Activated naive CD4-positive, alpha-beta T cell treated with anti-CD3 and anti-CD28 coated beads, Interleukin-2, amount 50 U/mL, for 72 hours (primary cell): ENCODE data around the gene OR2F2. TPM values are rescaled to one million over a fixed set of nuclear protein-coding genes. Genes with fewer than 3 reads are reported as not detected.
A peak's percentile ranks its signal among the peaks of the same experiment; 100 is the strongest.

ENCODE experiments used
- ATAC-seq, 2 donors: fragments of 150-1000 bp; cut with Tn5 transposase; 2 replicates each; pipeline ENCODE4 v1.10.0; 2021; ENCODE audit warnings: mild to moderate bottlenecking in 2 of 2, moderate library complexity in 2 of 2
- DNase-seq, 2 donors: peaks; one replicate each; pipeline ENCODE4 v3.0.0; 2021 to 2022; ENCODE audit warnings: low spot score in 2 of 2
- H3K27ac Mint-ChIP-seq, 2 donors: one replicate each; pipeline ENCODE4 v1.8.0; 2022; ENCODE audit warnings: mild to moderate bottlenecking in 2 of 2, mixed read lengths in 2 of 2
- H3K36me3 Mint-ChIP-seq, 2 donors: one replicate each; pipeline ENCODE4 v1.8.0; 2022; ENCODE audit warnings: mixed read lengths in 2 of 2
- H3K9me3 Mint-ChIP-seq, 2 donors: one replicate each; pipeline ENCODE4 v1.8.0; 2022; ENCODE audit warnings: mixed read lengths in 2 of 2
- total RNA-seq, 2 donors: library from RNA; stranded (reverse); gene quantifications; one replicate each; pipeline ENCODE4 v1.2.3, GENCODE V29; 2022

The OR2F2 gene
- total RNA-seq, 2 donors from 2014 or later, result not detected

- Mint-ChIP-seq H3K9me3 (no peaks in the 10 kb centered on the region), H3K36me3 (no peaks in the 10 kb centered on the region), H3K27ac (no peak within 1 kb of the TSS)
- ATAC-seq, result no peak
- DNase-seq, result no peak
Observed at GRCh38 chr7:143954544-143954943, 19.5 kb downstream of the OR2F2 start, which contains the start of gene OR2F1. Gene OR2F1 (plus strand): TSS chr7:143954844. CDS start chr7:143959971, 5,127 bp downstream.

- no peak for ATAC-seq
- DNase-seq, result no peak
- Mint-ChIP-seq H3K9me3 (no peaks in the 10 kb centered on the region), H3K36me3 (no peaks in the 10 kb centered on the region), H3K27ac (peak overlapping the region in 1 of 2 donors; percentile 8)
Observed at GRCh38 chr7:143958781-143959180, 23.7 kb downstream of the OR2F2 start.

- Mint-ChIP-seq H3K9me3 (no peaks in the 10 kb centered on the region), H3K27ac (no peak overlapping the region), H3K36me3 (no peaks in the 10 kb centered on the region)
- DNase-seq (no peak), ATAC-seq (peak in 1 of 2 donors; percentile 57)
Observed at GRCh38 chr7:143960813-143961610, 26.0 kb downstream of the OR2F2 start.

GRCh38 chr7:143965280-143965679 lies 30.2 kb downstream of the OR2F2 start:
- Mint-ChIP-seq H3K27ac (no peak overlapping the region), H3K36me3 (no peaks in the 10 kb centered on the region), H3K9me3 (no peaks in the 10 kb centered on the region)
- ATAC-seq (no peak), DNase-seq (no peak)

GRCh38 chr7:143967398-143967797 lies 32.4 kb downstream of the OR2F2 start:
- no peaks in the 10 kb centered on the region for H3K36me3 Mint-ChIP-seq

GRCh38 chr7:143973870-143974416 lies 38.9 kb downstream of the OR2F2 start:
- Mint-ChIP-seq H3K9me3 (no peaks in the 10 kb centered on the region), H3K27ac (no peak overlapping the region), H3K36me3 (no peaks in the 10 kb centered on the region)
- DNase-seq, result no peak
- no peak for ATAC-seq

More at GRCh38 chr7:143967398-143967797, 32.4 kb downstream of the OR2F2 start:
- Mint-ChIP-seq H3K27ac (no peak overlapping the region), H3K9me3 (no peaks in the 10 kb centered on the region)
- DNase-seq, result no peak
- ATAC-seq, result no peak

GRCh38 chr7:143974459-143974858 lies 39.4 kb downstream of the OR2F2 start:
- no peaks in the 10 kb centered on the region for H3K36me3 Mint-ChIP-seq
- H3K27ac Mint-ChIP-seq, result no peak overlapping the region
- H3K9me3 Mint-ChIP-seq, result no peaks in the 10 kb centered on the region
- DNase-seq, result no peak
- ATAC-seq, result no peak

GRCh38 chr7:143975617-143976016 lies 40.6 kb downstream of the OR2F2 start:
- DNase-seq (no peak), ATAC-seq (peak in 1 of 2 donors; percentile 37)
- H3K9me3 Mint-ChIP-seq, result no peaks in the 10 kb centered on the region
- H3K27ac Mint-ChIP-seq, result no peak overlapping the region
- no peaks in the 10 kb centered on the region for H3K36me3 Mint-ChIP-seq

GRCh38 chr7:143978585-143978984 lies 43.6 kb downstream of the OR2F2 start:
- Mint-ChIP-seq H3K27ac (no peak overlapping the region), H3K36me3 (no peaks in the 10 kb centered on the region), H3K9me3 (no peaks in the 10 kb centered on the region)
- ATAC-seq, result no peak
- DNase-seq, result no peak

- no peak overlapping the region for H3K27ac Mint-ChIP-seq
- ATAC-seq (no peak), DNase-seq (no peak)
- H3K9me3 Mint-ChIP-seq, result no peaks in the 10 kb centered on the region
- no peaks in the 10 kb centered on the region for H3K36me3 Mint-ChIP-seq
Observed at GRCh38 chr7:143979359-143979758, 44.3 kb downstream of the OR2F2 start.

GRCh38 chr7:143979998-143980397 lies 45.0 kb downstream of the OR2F2 start:
- no peak for ATAC-seq
- Mint-ChIP-seq H3K36me3 (no peaks in the 10 kb centered on the region), H3K9me3 (no peaks in the 10 kb centered on the region), H3K27ac (no peak overlapping the region)
- no peak for DNase-seq

- DNase-seq (no peak), ATAC-seq (no peak)
- H3K9me3 Mint-ChIP-seq, result peaks cover 0 to under 1% of the 10 kb centered on the region in 2 donors
- no peak overlapping the region for H3K27ac Mint-ChIP-seq
- no peaks in the 10 kb centered on the region for H3K36me3 Mint-ChIP-seq
Observed at GRCh38 chr7:143980746-143981510, 45.9 kb downstream of the OR2F2 start.

GRCh38 chr7:143983960-143984359 lies 48.9 kb downstream of the OR2F2 start:
- no peak for DNase-seq
- H3K36me3 Mint-ChIP-seq, result no peaks in the 10 kb centered on the region
- no peak for ATAC-seq
- H3K9me3 Mint-ChIP-seq, result peaks cover 0 to 5% of the 10 kb centered on the region in 2 donors
- no peak overlapping the region for H3K27ac Mint-ChIP-seq

Other genes with a start within 250 kb of the OR2F2 start
- 1 to 10 TPM in 1 of 2 donors, under 1 TPM in 1; 0.93 to 3.1 TPM for gene CTAGE6, start 177.5 kb upstream of the OR2F2 start, total RNA-seq
- gene TCAF1, start 33.1 kb upstream of the OR2F2 start, total RNA-seq, result 10 to 100 TPM; 19.9 to 23.0 TPM
- not detected for gene OR2F1, start 19.6 kb downstream of the OR2F2 start, total RNA-seq
- not detected for gene OR6B1, start 65.1 kb downstream of the OR2F2 start, total RNA-seq
- not detected for gene OR2A5, start 113.7 kb downstream of the OR2F2 start, total RNA-seq
- gene OR2A25, start 134.6 kb downstream of the OR2F2 start, total RNA-seq, result not detected
- gene OR2A12, start 151.0 kb downstream of the OR2F2 start, total RNA-seq, result not detected
- not detected for gene OR2A2, start 174.3 kb downstream of the OR2F2 start, total RNA-seq
- gene OR2A14, start 187.9 kb downstream of the OR2F2 start, total RNA-seq, result not detected
- under 1 TPM in 1 of 2 donors, not detected in 1; 0.93 TPM for gene CTAGE4, start 248.2 kb downstream of the OR2F2 start, total RNA-seq